Caco-2 (cell line): Measurements from ENCODE around the gene HIP1R. TPM values are rescaled to one million over a fixed set of nuclear protein-coding genes. Genes with fewer than 3 reads are reported as not detected.

ENCODE experiments used
- BruUV-seq: library from RNA; stranded (reverse); fragments of 400-500 nt; replicated peaks from 2 replicates; lab custom pipeline; 2021; lab: Mats Ljungman, UMichigan
- CTCF ChIA-PET: fragments of 300-600 bp; sonication (Branson Sonifier 250); formaldehyde crosslinking; loops from one replicate; lab custom pipeline; 2022; ENCODE audit warnings: antibody characterized with exemption; lab: Charles Lee
- POLR2A ChIA-PET: fragments of 300-600 bp; sonication (Branson Sonifier 250); formaldehyde crosslinking; loops from one replicate; lab custom pipeline; 2022; ENCODE audit warnings: antibody characterized with exemption; lab: Charles Lee
- DNase-seq, 2 experiments: peaks; one replicate each; pipeline versions ENCODE4 v3.0.0 to v3.0.0-alpha.2; 2020 to 2022
- H3K27me3 ChIP-seq: replicated peaks from 2 replicates; pipeline ENCODE4 v1.6.0; 2011; ENCODE audit warnings: low read length; ENCODE audit not compliant: control insufficient read depth, insufficient read depth
- H3K36me3 ChIP-seq: 2 replicates; pipeline ENCODE4 v1.5.1; 2011; ENCODE audit warnings: low read length; ENCODE audit not compliant: control insufficient read depth, insufficient read depth
- H3K4me1 ChIP-seq: fragments of 250-450 bp; sonication (Bioruptor Pico); 2 replicates; pipeline ENCODE4 v1.5.1; 2020; ENCODE audit warnings: mild to moderate bottlenecking
- H3K4me3 ChIP-seq: 2 replicates; pipeline ENCODE4 v1.5.1; 2011; ENCODE audit warnings: low read depth, mild to moderate bottlenecking, control low read depth, low read length
- H3K9me3 ChIP-seq: fragments of 250-450 bp; sonication (Bioruptor Pico); 2 replicates; pipeline ENCODE4 v1.5.1; 2020; ENCODE audit warnings: mild to moderate bottlenecking, moderate library complexity
- H3K27ac Mint-ChIP-seq: one replicate; pipeline ENCODE4 v1.8.0; 2022; ENCODE audit warnings: mixed read lengths; ENCODE audit not compliant: unreplicated experiment
- H3K27me3 Mint-ChIP-seq: one replicate; pipeline ENCODE4 v1.8.0; 2022; ENCODE audit warnings: mixed read lengths; ENCODE audit not compliant: insufficient read depth, unreplicated experiment
- H3K36me3 Mint-ChIP-seq: one replicate; pipeline ENCODE4 v1.8.0; 2022; ENCODE audit warnings: mild to moderate bottlenecking, mixed read lengths; ENCODE audit not compliant: insufficient read depth, unreplicated experiment
- H3K4me1 Mint-ChIP-seq: one replicate; pipeline ENCODE4 v1.8.0; 2022; ENCODE audit warnings: low read depth, mixed read lengths; ENCODE audit not compliant: unreplicated experiment
- H3K4me3 Mint-ChIP-seq: one replicate; pipeline ENCODE4 v1.8.0; 2022; ENCODE audit warnings: mild to moderate bottlenecking, moderate library complexity, mixed read lengths; ENCODE audit not compliant: unreplicated experiment
- H3K9me3 Mint-ChIP-seq: one replicate; pipeline ENCODE4 v1.8.0; 2022; ENCODE audit warnings: mixed read lengths; ENCODE audit not compliant: unreplicated experiment
- CTCF ChIP-seq, 2 experiments: fragments of 200-600 bp in 1 of 2; IDR thresholded peaks; 1 replicate in 1 of 2; 2 replicates in 1 of 2; pipeline versions ENCODE4 v1.5.1 to v1.8.0; 2011 to 2022; ENCODE audit warnings: antibody characterized with exemption in 1 of 2, control low read depth in 1 of 2, inconsistent platforms in 1 of 2, low read depth in 1 of 2, low read length in 1 of 2, mild to moderate bottlenecking in 1 of 2, moderate library complexity in 1 of 2; ENCODE audit not compliant: insufficient read depth in 1 of 2, severe bottlenecking in 1 of 2, unreplicated experiment in 1 of 2
- intact Hi-C: fragments of 100-400 bp; cut with micrococcal nuclease; formaldehyde crosslinking; loops from one replicate; pipeline ENCODE4 v1.10.0; 2022; ENCODE audit not compliant: unreplicated experiment
- total RNA-seq: library from RNA; stranded (reverse); gene quantifications from 2 replicates; pipeline ENCODE4 v1.2.3, GENCODE V29; 2022

HIP1R gene
- total RNA-seq, 1 experiment from 2014 or later: 13.8 TPM

- Mint-ChIP-seq H3K4me1 (peaks cover 7% of the 10 kb centered on the region), H3K27ac (no peak overlapping the region), H3K9me3 (no peaks in the 10 kb centered on the region), H3K4me3 (no peak overlapping the region), H3K27me3 (no peaks in the 10 kb centered on the region), H3K36me3 (peaks cover 52% of the 10 kb centered on the region)
- DNase-seq: no peak
- no peaks in the 10 kb centered on the region for H3K9me3 ChIP-seq
- CTCF ChIA-PET: interaction anchor here (0.7 kb wide), 1 partner anchor 112 kb away, joined by 3 read pairs; no protein-coding TSS in a partner anchor
- no peaks in the 10 kb centered on the region for H3K27me3 ChIP-seq
- no peaks in the 10 kb centered on the region for H3K4me1 ChIP-seq
- H3K36me3 ChIP-seq: peaks cover 2% of the 10 kb centered on the region; the same call in 1 of the 2 replicates
- POLR2A ChIA-PET: no interaction called here
- intact Hi-C loops: loop anchor here (10.0 kb wide), 1 partner anchor 235 kb away; no protein-coding TSS in a partner anchor
- no peak for TF ChIP-seq CTCF (IDR thresholded peaks at IDR 0.05; ENCODE audit: insufficient read depth in 1 of 2, low read depth in 1 of 2, low read length in 1 of 2, severe bottlenecking in 1 of 2, unreplicated experiment in 1 of 2)
- no TSS peak for BruUV-seq
- no peak overlapping the region for H3K4me3 ChIP-seq
These were observed 34.1 kb downstream of the HIP1R start for GRCh38 chr12:122869207-122869973.

- no peak for DNase-seq
- H3K27me3 Mint-ChIP-seq: no peaks in the 10 kb centered on the region
- H3K27ac Mint-ChIP-seq: no peak overlapping the region
- ChIA-PET CTCF (interaction anchor here (0.7 kb wide), 1 partner anchor 10 kb away, joined by 3 read pairs; no protein-coding TSS in a partner anchor), POLR2A (interaction anchor here (0.6 kb wide), 1 partner anchor 186 kb away, joined by 7 read pairs; no protein-coding TSS in a partner anchor)
- BruUV-seq: no TSS peak
- no peak for TF ChIP-seq CTCF (IDR thresholded peaks at IDR 0.05; ENCODE audit: insufficient read depth in 1 of 2, low read depth in 1 of 2, low read length in 1 of 2, severe bottlenecking in 1 of 2, unreplicated experiment in 1 of 2)
- intact Hi-C loops: no loop called here
- no peaks in the 10 kb centered on the region for H3K9me3 ChIP-seq
- H3K4me1 ChIP-seq: no peaks in the 10 kb centered on the region
- peaks cover 2% of the 10 kb centered on the region; the same call in 1 of the 2 replicates for H3K36me3 ChIP-seq
- H3K9me3 Mint-ChIP-seq: no peaks in the 10 kb centered on the region
- peaks cover 43% of the 10 kb centered on the region for H3K36me3 Mint-ChIP-seq
- peaks cover 7% of the 10 kb centered on the region for H3K4me1 Mint-ChIP-seq
- no peak overlapping the region for H3K4me3 ChIP-seq
- no peaks in the 10 kb centered on the region for H3K27me3 ChIP-seq
- no peak overlapping the region for H3K4me3 Mint-ChIP-seq
These were observed 35.0 kb downstream of the HIP1R start for GRCh38 chr12:122870163-122870842.
